A549 (cell line): ENCODE measurements around the gene ZFP69.

Experiments
- CBX2 ChIP-seq: fragments of 200-600 bp; sonication (generic); IDR thresholded peaks from 2 replicates; pipeline ENCODE4 v1.6.1; 2016; ENCODE audit warnings: low read depth, mild to moderate bottlenecking, borderline replicate concordance
- EP300 ChIP-seq, 2 experiments: fragments of >200 bp; sonication (Bioruptor Twin); formaldehyde crosslinking; IDR thresholded peaks; 2 replicates in 1 of 2; 3 replicates in 1 of 2; pipeline ENCODE4 v1.6.1; 2016 to 2017
- JUN ChIP-seq, 2 experiments: fragments of >200 bp; sonication (Bioruptor Twin); formaldehyde crosslinking; IDR thresholded peaks; 2 replicates in 1 of 2; 3 replicates in 1 of 2; pipeline ENCODE4 v1.6.1; 2016 to 2017
- MAFK ChIP-seq: fragments of 450-650 bp; IDR thresholded peaks from 2 replicates; pipeline ENCODE4 v1.6.1; 2014; ENCODE audit not compliant: partially characterized antibody
- PHF8 ChIP-seq: fragments of 200-600 bp; sonication (generic); IDR thresholded peaks from 2 replicates; pipeline ENCODE4 v1.6.1; 2016; ENCODE audit warnings: low read depth, mild to moderate bottlenecking, antibody characterized with exemption, moderate library complexity, borderline replicate concordance
- SREBF2 ChIP-seq: fragments of 450-650 bp; IDR thresholded peaks from 2 replicates; pipeline ENCODE4 v1.6.1; 2014; ENCODE audit warnings: mild to moderate bottlenecking, moderate library complexity
- ZFP36 ChIP-seq: fragments of 450-650 bp; IDR thresholded peaks from 2 replicates; pipeline ENCODE4 v1.6.1; 2014; ENCODE audit warnings: borderline replicate concordance; ENCODE audit not compliant: partially characterized antibody
- TF ChIP-seq, protein P1 (sequence below): fragments of >200 bp; sonication (Bioruptor Twin); formaldehyde crosslinking; IDR thresholded peaks from 3 replicates; pipeline ENCODE4 v1.5.1; 2016
- TF ChIP-seq, protein P2 (sequence below): fragments of 250-450 bp; sonication (Bioruptor Pico); IDR thresholded peaks from 2 replicates; pipeline ENCODE4 v1.5.0; 2021; ENCODE audit warnings: mild to moderate bottlenecking, moderate library complexity, borderline replicate concordance
- TF ChIP-seq, protein P3 (sequence below): IDR thresholded peaks from 2 replicates; pipeline ENCODE4 v1.6.1; 2012

DNA sequence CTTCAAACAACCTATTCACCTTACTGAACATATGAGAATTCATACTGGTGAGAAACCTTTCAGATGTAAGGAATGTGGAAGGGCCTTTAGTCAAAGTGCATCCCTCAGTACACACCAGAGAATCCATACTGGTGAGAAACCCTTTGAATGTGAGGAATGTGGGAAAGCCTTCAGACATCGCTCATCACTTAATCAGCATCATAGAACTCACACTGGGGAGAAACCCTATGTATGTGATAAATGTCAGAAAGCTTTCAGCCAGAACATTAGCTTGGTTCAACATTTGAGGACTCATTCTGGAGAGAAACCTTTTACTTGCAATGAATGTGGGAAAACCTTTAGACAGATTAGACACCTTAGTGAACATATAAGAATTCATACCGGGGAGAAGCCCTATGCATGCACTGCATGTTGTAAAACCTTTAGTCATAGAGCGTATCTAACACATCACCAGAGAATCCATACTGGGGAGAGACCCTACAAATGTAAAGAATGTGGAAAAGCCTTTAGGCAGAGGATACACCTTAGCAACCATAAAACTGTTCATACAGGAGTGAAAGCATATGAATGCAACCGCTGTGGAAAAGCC is 18.3 kb downstream of the ZFP69 start:
- TF ChIP-seq MAFK: no peak
- TF ChIP-seq JUN (IDR thresholded peaks at IDR 0.05): no peak
- TF ChIP-seq, protein P1, sequence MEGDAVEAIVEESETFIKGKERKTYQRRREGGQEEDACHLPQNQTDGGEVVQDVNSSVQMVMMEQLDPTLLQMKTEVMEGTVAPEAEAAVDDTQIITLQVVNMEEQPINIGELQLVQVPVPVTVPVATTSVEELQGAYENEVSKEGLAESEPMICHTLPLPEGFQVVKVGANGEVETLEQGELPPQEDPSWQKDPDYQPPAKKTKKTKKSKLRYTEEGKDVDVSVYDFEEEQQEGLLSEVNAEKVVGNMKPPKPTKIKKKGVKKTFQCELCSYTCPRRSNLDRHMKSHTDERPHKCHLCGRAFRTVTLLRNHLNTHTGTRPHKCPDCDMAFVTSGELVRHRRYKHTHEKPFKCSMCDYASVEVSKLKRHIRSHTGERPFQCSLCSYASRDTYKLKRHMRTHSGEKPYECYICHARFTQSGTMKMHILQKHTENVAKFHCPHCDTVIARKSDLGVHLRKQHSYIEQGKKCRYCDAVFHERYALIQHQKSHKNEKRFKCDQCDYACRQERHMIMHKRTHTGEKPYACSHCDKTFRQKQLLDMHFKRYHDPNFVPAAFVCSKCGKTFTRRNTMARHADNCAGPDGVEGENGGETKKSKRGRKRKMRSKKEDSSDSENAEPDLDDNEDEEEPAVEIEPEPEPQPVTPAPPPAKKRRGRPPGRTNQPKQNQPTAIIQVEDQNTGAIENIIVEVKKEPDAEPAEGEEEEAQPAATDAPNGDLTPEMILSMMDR: no peak
- TF ChIP-seq PHF8: no peak
- TF ChIP-seq, protein P2, sequence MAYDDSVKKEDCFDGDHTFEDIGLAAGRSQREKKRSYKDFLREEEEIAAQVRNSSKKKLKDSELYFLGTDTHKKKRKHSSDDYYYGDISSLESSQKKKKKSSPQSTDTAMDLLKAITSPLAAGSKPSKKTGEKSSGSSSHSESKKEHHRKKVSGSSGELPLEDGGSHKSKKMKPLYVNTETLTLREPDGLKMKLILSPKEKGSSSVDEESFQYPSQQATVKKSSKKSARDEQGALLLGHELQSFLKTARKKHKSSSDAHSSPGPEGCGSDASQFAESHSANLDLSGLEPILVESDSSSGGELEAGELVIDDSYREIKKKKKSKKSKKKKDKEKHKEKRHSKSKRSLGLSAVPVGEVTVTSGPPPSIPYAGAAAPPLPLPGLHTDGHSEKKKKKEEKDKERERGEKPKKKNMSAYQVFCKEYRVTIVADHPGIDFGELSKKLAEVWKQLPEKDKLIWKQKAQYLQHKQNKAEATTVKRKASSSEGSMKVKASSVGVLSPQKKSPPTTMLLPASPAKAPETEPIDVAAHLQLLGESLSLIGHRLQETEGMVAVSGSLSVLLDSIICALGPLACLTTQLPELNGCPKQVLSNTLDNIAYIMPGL (CRISPR knock-in tag): no peak
- TF ChIP-seq EP300 (IDR thresholded peaks at IDR 0.05): no peak
- no peak for TF ChIP-seq SREBF2
- no peak for TF ChIP-seq ZFP36
- TF ChIP-seq CBX2: no peak
- TF ChIP-seq, protein P3, sequence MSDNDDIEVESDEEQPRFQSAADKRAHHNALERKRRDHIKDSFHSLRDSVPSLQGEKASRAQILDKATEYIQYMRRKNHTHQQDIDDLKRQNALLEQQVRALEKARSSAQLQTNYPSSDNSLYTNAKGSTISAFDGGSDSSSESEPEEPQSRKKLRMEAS: no peak
